Esophagus squamous epithelium (tissue), 4 donors: ENCODE data around the gene PWWP2A.

Source experiments
- CTCF ChIP-seq, 6 experiments: fragments of 450-650 bp in 4 of 6; fragments of 200-600 bp in 2 of 6; sonication (generic) in 2 of 6; IDR thresholded peaks; one replicate each; pipeline ENCODE4 v1.5.1; 2016 to 2019; ENCODE audit warnings: antibody characterized with exemption in 6 of 6, mild to moderate bottlenecking in 4 of 6, moderate library complexity in 4 of 6
- POLR2A ChIP-seq, 4 donors: fragments of 450-650 bp; IDR thresholded peaks; one replicate each; pipeline ENCODE4 v1.6.1; 2017; ENCODE audit warnings: antibody characterized with exemption in 4 of 4, mild to moderate bottlenecking in 4 of 4, moderate library complexity in 3 of 4

- TF ChIP-seq CTCF (IDR thresholded peaks at IDR 0.05): no peak
- TF ChIP-seq POLR2A (IDR thresholded peaks at IDR 0.05): no peak
These were observed 62.0 kb downstream of the PWWP2A start for GRCh38 chr5:160057256-160057655.
